GM19351 (cell line): ENCODE measurements around the gene CFAP65.

Experiments
- ATAC-seq: cut with Tn5 transposase; IDR thresholded peaks from one replicate; pipeline ENCODE4 v1.9.1; 2021; ENCODE audit warnings: mild to moderate bottlenecking, moderate library complexity; ENCODE audit not compliant: unreplicated experiment

Gene CFAP65

GRCh38 chr2:218979846-218980734 is 61.2 kb downstream of the CFAP65 start:
- peak; percentile 89 for ATAC-seq

- no peak for ATAC-seq
Observed at GRCh38 chr2:218975060-218975777, 66.1 kb downstream of the CFAP65 start.

DNA sequence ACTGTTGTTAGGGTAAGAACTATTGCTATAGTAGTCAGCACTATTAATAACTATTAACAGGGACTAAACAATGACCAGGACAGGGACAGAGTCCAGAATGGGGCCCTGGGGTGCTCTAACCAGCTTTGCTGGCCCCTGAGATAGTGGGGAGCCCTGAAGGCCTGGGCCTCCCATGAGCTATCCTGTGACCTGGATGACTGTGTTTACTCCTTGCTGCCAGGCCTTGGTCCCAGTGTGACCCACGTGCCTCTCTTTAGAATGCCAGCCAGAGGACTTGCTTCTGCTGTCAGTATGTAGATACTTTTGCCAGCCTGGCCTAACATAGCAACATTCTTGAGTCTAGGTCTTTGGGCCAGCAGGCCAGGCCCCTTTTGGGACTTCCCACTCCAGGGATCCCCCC is 70.4 kb downstream of the CFAP65 start:
- ATAC-seq: no peak

DNA sequence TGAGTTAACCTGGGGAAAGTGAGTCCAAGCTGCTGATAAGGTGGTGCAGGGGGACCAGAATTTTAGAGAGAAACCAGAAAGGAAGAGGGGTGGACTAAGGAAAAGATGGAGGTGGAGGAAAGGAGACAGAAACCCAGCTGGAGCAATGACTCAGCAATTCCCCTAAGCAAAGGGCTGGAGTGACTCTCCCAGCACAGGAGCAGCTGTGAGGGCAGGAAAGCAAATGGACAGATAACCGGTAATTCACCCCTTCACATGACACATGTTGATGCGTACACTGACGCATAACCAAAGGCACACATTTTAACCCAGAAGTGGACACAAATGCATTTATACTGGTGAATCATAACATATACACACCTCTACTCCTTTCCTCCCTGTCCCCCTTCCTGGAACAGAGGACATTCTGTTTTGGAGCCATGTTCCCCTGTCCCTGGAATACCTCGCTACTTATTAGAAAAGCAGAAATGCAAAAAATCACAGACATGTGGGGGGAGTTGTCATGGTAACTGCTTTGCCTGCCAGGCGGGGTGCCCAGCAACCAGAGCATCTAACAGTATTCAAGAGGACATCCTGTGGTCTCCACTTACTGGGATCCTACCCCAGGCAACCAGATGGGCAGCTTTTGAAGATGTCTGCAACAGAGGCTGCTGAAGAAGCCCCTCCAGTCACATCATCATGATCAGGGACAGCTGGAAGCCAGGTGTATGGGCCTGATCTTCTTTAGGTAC is 77.1 kb downstream of the CFAP65 start:
- no peak for ATAC-seq

DNA sequence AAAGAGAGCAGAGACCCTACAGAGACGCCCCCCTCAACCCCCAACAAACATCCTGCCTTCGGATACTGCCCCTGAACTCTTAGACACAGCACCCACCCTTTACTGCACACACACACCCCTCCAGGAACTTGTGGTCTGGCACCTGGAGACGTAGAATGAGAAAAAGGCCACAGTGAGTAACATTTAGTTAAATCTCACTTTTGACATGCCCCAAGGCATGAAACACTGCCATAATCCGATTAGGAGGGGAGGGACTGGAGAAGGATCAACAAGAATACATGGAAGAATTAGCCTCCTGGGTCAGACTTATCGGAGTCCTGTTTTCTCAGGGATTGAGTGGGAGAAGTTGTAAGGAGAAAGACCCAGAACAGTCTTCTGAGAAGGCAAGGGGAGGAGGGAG is 77.7 kb downstream of the CFAP65 start:
- no peak for ATAC-seq

- no peak for ATAC-seq
Observed at GRCh38 chr2:218962859-218963492, 78.3 kb downstream of the CFAP65 start.

DNA sequence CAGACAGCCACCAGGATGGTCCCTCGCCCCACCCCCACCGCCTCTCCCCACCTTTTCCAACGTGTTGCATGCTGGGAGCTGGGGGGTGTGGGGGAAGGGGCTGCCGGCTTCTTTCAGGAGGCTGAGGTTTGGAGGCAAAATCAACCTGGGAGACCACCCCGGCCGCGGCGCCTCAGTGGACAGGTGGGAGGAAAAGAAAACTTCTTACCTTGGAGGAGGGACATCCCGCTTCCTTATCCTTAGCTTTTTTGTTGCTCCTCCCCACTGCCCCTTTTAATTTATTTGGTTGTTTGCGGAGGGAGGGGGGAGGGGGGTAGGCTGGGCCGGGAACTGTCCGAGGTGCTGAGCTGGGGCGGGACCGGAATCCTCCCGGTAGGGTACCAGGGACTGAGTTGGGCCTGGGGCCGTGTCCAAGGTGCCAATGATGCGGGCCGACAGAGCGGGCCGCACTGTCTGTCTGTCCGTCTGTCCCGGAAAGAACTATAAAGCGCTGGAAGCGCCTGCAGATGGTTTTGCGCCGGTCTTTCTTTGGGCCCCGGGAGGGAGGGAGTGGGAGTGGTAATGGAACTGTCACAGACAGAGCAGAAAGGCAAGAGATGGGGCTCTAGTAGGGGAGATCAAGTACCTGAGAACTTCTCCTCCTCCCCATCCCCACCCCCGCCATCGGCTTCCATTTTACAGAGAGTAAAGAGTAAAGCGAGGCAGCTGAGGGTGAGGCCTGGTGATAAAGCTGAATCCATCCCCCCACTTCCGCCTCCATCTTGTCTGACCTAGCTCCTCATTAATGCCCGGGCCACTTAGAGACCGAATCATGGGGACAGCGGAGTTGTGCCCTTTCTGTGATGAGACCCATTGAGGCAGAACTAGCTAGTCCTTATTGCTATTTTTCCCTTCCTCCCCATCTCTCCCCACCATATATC is 79.4 kb downstream of the CFAP65 start:
- no peak for ATAC-seq

DNA sequence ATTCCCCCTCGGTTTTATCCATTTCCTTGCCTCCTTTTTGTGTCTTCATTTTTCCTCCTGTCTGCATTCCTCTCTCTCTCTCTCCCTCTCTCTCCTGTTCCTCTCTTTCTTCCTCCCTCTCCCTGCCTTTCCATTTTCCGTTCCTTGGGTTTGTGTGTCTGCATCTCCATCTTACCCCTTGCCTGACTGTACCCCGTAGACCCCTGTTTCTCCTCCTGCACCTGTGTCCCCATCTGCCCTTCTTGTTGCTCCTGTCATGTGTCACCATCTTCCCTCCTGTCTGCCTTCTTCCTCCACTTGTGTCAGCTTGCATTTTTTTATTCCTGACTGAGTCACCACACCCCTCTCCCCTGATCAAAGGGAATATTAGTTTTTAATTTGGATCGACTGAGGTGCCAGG is 80.1 kb downstream of the CFAP65 start:
- no peak for ATAC-seq

- ATAC-seq: no peak
Observed at GRCh38 chr2:218960309-218961165, 80.8 kb downstream of the CFAP65 start.

DNA sequence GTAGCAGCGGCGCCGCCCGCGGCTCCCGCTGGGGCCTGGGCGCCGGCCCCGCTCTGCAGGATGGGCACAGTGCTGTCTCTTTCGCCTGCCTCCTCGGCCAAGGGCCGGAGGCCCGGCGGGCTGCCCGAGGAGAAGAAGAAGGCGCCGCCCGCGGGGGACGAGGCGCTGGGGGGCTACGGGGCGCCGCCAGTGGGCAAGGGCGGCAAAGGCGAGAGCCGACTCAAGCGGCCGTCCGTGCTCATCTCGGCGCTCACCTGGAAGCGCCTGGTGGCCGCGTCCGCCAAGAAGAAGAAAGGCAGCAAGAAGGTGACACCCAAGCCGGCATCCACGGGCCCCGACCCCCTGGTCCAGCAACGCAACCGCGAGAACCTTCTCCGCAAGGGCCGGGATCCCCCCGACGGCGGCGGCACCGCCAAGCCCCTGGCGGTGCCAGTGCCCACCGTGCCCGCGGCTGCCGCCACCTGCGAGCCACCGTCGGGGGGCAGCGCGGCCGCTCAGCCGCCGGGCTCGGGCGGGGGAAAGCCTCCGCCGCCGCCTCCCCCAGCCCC is 81.5 kb downstream of the CFAP65 start:
- peak; percentile 32 for ATAC-seq

GRCh38 chr2:218959141-218959731 is 82.1 kb downstream of the CFAP65 start, which contains the start of gene CDK5R2:
CDK5R2 (plus strand) TSS chr2:218959666; CDS start chr2:218959821, 155 bp downstream.
- ATAC-seq: peak; percentile 98

- no peak for ATAC-seq
Observed at GRCh38 chr2:218958276-218958675, 83.0 kb downstream of the CFAP65 start.

DNA sequence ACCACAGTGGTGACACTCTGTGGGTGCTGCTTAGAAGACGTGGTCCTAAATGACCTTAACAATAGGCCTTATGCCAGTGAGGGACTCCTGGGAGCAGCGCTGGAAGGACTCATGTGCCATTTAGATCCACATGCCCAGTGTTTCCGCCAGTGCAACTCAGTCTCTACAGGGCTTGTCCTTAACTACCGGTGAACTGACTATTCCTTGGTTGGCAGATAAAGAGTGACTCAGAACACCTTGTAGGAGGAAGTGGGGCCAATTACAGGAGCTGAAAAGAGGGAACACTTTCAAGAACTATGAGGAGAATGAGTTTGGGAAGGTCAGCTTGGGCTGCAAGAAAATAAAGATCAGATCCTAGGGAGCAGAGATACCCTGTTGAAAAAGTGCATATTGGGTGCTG is 83.6 kb downstream of the CFAP65 start:
- no peak for ATAC-seq

DNA sequence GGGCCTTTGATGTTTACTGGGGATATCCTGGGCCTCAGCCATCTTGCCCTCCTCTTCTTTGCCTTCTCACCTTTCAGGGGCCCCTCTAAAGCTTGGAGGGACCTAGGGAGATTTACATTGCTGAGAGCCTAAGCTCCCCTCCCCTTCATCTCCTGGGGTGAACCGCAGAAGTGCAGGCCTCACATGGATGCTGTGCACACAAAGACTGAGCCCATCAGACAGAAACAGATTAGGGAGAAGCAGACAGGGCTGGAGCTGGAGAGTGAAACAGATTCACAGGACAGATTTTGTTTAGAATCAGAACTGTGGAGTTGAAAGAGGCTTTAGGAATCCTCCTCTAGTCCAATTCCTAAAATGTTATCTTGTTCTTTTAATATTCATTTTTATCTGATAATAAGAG is 85.3 kb downstream of the CFAP65 start:
- ATAC-seq: no peak

GRCh38 chr2:218954541-218955300 is 86.6 kb downstream of the CFAP65 start:
- ATAC-seq: no peak

GRCh38 chr2:218953366-218953954 is 87.9 kb downstream of the CFAP65 start:
- no peak for ATAC-seq
